Fibroblast of the aortic adventitia (primary cell): ENCODE measurements around the gene KRTAP9-3. TPM values are rescaled to one million over a fixed set of nuclear protein-coding genes. Genes with fewer than 3 reads are reported as not detected.
"Not testable (repeated sequence)": the region's sequence is repeated elsewhere in the genome, so short reads cannot be mapped to it uniquely, and the experiment has no call there.

Experiments
- DNase-seq: peaks from one replicate; pipeline ENCODE4 v3.0.0-alpha.2; 2010; ENCODE audit warnings: low read depth
- H3K4me3 ChIP-seq: 2 replicates; pipeline ENCODE4 v1.5.1; 2011; ENCODE audit warnings: low read depth, mild to moderate bottlenecking, control low read depth, low read length, moderate library complexity
- total RNA-seq: library from RNA; depleted of rRNA; stranded (reverse); fragments of >200 nt; gene quantifications from 2 replicates; pipeline ENCODE4 v1.2.3, GENCODE V29; 2012; ENCODE audit warnings: low replicate concordance
- TF ChIP-seq, protein P1 (sequence below): IDR thresholded peaks from 2 replicates; pipeline ENCODE4 v1.5.1; 2011; ENCODE audit warnings: mild to moderate bottlenecking, low read length, control low read depth, inconsistent platforms; ENCODE audit not compliant: insufficient read depth

KRTAP9-3 gene
- total RNA-seq, 1 donor = not detected

DNA sequence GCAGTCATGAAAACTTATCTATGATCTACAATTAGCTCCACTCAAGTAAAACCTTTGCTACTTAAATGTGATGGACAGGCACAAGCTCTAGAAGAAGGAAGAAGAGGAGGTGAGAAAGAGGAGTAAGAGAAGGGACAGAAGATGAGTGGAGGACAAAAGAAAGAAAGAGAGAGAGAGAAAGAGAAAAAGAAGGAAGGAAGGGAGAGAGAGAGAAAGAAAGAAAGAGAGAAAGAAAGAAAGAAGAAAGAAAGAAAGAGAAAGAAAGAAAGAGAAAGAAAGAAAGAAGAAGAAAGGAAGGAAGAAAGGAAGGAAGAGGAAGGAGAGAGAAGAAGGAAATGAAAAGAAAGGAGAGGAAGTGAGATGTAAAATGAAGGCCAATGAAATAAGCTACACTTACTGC is 2.2 kb upstream of the KRTAP9-3 start:
- TF ChIP-seq, protein P1, sequence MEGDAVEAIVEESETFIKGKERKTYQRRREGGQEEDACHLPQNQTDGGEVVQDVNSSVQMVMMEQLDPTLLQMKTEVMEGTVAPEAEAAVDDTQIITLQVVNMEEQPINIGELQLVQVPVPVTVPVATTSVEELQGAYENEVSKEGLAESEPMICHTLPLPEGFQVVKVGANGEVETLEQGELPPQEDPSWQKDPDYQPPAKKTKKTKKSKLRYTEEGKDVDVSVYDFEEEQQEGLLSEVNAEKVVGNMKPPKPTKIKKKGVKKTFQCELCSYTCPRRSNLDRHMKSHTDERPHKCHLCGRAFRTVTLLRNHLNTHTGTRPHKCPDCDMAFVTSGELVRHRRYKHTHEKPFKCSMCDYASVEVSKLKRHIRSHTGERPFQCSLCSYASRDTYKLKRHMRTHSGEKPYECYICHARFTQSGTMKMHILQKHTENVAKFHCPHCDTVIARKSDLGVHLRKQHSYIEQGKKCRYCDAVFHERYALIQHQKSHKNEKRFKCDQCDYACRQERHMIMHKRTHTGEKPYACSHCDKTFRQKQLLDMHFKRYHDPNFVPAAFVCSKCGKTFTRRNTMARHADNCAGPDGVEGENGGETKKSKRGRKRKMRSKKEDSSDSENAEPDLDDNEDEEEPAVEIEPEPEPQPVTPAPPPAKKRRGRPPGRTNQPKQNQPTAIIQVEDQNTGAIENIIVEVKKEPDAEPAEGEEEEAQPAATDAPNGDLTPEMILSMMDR = no peak
- DNase-seq = no peak
- no peak overlapping the region for H3K4me3 ChIP-seq

- TF ChIP-seq, protein P1 = no peak
- H3K4me3 ChIP-seq = no peak overlapping the region
- DNase-seq = no peak
These were observed 518 bp upstream of the KRTAP9-3 start for GRCh38 chr17:41231731-41232130.

- DNase-seq, H3K4me3 ChIP-seq: not testable (repeated sequence)
These were observed 4.9 kb downstream of the KRTAP9-3 start for GRCh38 chr17:41237116-41237515.

- DNase-seq, H3K4me3 ChIP-seq: not testable (repeated sequence)
These were observed 5.7 kb downstream of the KRTAP9-3 start, which contains the start of gene KRTAP9-8 for GRCh38 chr17:41237949-41238437. KRTAP9-8 (plus strand) TSS chr17:41237999; CDS start chr17:41238052, 53 bp downstream.

- DNase-seq, H3K4me3 ChIP-seq: not testable (repeated sequence)
These were observed 14.9 kb downstream of the KRTAP9-3 start for GRCh38 chr17:41246995-41247787.

DNA sequence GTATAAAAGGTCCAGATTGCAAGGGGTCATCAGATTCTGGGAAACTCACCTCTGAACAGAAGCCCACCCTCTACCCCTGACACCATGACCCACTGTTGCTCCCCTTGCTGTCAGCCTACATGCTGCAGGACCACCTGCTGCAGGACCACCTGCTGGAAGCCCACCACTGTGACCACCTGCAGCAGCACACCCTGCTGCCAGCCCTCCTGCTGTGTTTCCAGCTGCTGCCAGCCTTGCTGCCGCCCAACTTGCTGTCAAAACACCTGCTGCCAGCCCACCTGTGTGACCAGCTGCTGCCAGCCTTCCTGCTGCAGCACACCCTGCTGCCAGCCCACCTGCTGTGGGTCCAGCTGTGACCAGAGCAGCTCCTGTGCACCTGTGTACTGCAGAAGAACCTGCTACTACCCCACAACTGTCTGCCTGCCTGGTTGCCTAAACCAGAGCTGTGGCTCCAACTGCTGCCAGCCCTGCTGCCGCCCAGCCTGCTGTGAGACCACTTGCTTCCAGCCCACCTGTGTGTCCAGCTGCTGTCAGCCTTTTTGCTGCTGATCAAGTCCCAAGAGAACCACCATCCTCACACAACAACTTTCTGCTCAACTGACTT is 17.5 kb downstream of the KRTAP9-3 start, which contains the start of gene KRTAP9-4:
Gene KRTAP9-4, plus strand, starts transcription at position 51 of the 604 bp plus-strand sequence. Its CDS starts 34 bp downstream, at position 85.
- DNase-seq, H3K4me3 ChIP-seq: not testable (repeated sequence)

DNA sequence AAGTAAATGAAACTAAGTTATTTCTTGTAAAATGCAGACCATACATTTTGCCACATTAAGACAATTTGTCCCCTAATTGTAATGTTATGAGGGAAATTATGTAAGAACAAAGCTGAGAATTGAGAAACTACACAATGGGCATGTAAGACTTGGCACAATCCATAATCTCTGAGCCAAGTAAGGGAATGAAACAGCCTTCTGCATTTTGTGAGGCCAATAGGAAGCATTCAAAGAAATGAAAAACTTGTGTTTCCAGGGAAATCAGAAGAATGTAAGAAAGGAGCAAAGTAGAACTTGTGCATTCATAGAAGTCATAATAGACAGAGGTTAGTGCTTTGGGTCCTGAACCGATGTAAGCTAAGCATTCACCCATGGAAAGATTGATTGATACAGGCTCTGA is 19.0 kb downstream of the KRTAP9-3 start:
- TF ChIP-seq, protein P1 = no peak
- no peak for DNase-seq
- no peak overlapping the region for H3K4me3 ChIP-seq

GRCh38 chr17:41254861-41255260 is 22.6 kb downstream of the KRTAP9-3 start:
- TF ChIP-seq, protein P1 = no peak
- DNase-seq = no peak
- H3K4me3 ChIP-seq = no peak overlapping the region

- DNase-seq, H3K4me3 ChIP-seq: not testable (repeated sequence)
These were observed 23.4 kb downstream of the KRTAP9-3 start, which contains the start of gene KRTAP9-9 for GRCh38 chr17:41255381-41256290. KRTAP9-9 (plus strand) TSS chr17:41255384.
